ENCODE data around the gene BCL2.

GRCh38 chr18:63301434-63301833 is 18.1 kb downstream of the BCL2 start:
- TF ChIP-seq CTCF (IDR thresholded peaks at IDR 0.05; ENCODE audit: borderline replicate concordance, extremely low read depth, low read length, poor library complexity, severe bottlenecking) (no peak), EZH2 (IDR thresholded peaks at IDR 0.05; ENCODE audit: borderline replicate concordance, low read depth, low read length, severe bottlenecking) (no peak)
